GM18951 (cell line): ENCODE measurements around the gene IL12RB2.

ENCODE experiments used
- POLR2A ChIP-seq: IDR thresholded peaks from 4 replicates; pipeline ENCODE4 v1.6.1; 2011; ENCODE audit warnings: mild to moderate bottlenecking; ENCODE audit not compliant: insufficient read length, insufficient read depth; ENCODE audit errors: extremely low read depth
- in situ Hi-C: fragments of 300-500 bp; cut with MboI; formaldehyde crosslinking; loops from one replicate; pipeline ENCODE4 v1.12.0; 2022; ENCODE audit warnings: low sequenced_read_pairs, mixed read lengths, inconsistent platforms; ENCODE audit not compliant: unreplicated experiment

The IL12RB2 gene

GRCh38 chr1:67290236-67290635 lies 17.4 kb upstream of the IL12RB2 start:
- in situ Hi-C loops, result no loop called here
- no peak for TF ChIP-seq POLR2A

DNA sequence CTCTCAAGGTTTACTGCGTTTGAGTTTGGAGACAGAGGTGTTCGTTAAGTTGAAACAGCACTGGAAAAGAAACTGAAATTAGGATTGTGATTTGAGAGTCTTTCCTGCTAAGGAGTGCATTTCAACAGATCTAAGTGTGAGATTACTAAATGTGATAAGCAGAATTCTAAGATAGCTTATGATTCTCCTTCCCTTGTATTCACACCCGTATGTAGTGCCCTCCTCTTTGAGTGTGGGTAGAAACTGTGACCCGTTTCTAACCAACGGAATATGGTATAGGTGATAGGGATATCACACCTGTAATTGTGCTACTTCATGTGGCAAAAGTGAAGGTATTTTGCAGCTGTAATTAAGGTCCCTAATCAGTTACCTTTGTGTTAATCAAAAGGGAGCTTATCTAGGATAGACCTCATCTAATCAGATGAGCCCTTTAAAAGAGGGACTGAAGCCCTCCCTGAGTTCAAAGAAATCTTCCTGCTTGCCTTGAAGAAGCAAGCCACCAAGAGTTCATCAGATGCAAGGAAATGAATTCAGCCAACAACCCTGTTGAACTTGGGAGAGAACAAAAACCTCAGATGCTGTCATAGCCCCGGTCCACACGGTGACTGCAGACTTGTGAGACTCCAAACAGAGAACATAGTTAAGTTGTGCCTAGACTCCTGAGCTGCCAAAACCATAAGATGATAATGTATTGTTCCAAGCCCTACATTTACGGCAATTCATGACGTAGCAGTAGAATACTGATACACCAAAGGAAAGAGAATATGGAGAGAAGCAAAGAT lies 12.6 kb upstream of the IL12RB2 start:
- in situ Hi-C loops, result no loop called here

DNA sequence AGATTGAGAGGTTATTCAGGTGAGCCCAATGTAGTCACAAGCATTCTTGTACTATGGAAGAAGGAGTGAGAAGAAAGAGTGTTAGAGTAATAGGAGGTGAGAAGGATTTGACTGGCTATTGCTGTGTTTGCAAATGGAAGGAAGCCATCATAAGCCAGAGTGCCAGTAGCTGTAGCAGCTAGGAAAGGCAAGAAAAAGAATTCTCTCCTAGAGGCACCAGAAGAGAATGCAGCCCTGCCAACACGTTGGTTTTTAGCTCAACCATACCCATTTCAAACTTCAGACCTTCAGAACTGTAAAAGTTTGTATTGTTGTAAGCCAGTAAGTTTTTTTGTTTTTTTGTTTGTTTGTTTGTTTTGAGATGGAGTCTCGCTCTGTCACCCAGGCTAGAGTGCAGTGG lies 8.9 kb upstream of the IL12RB2 start:
- in situ Hi-C loops, result no loop called here

More for the DNA sequence above, 12.6 kb upstream of the IL12RB2 start:
- TF ChIP-seq POLR2A, result no peak

DNA sequence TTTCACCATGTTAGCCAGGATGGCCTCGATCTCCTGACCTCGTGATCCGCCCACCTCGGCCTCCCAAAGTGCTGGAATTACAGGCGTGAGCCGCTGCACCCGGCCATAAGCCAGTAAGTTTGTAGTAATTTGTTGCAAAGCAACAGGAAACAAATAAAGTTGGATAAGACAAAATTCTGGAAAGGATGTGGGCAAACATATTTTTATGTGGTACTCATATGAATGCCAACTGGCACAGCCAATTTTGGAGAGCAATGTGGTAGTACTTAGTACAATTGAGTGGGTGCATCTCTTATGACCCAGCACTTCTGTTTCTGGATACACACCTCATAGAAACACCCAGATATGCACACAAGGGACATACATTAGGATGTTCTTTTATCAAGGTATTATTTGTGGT lies 8.4 kb upstream of the IL12RB2 start:
- no peak for TF ChIP-seq POLR2A
- in situ Hi-C loops, result no loop called here

More for the DNA sequence above, 8.9 kb upstream of the IL12RB2 start:
- TF ChIP-seq POLR2A, result no peak

GRCh38 chr1:67300561-67300960 lies 7.1 kb upstream of the IL12RB2 start:
- in situ Hi-C loops, result no loop called here
- no peak for TF ChIP-seq POLR2A

DNA sequence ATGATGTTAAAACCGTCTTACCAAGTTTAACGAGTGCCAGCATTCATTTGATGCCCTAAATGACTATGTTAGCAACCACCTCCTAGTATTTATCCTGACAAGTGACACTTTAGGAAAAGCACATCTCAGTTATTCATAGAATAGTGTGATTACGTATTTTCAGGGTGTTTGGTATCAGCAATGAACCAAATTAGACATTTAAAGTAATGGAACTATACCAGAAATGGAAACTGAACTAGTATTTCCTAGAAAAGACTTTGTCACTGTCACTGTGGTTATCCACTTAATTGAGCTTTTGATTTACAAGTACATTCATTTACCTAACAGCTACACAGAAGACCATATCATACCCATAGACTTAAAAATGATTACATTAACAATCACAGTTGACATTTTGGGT lies 3.6 kb upstream of the IL12RB2 start:
- in situ Hi-C loops, result no loop called here
- no peak for TF ChIP-seq POLR2A

- in situ Hi-C loops, result no loop called here
- no peak for TF ChIP-seq POLR2A
Measured at GRCh38 chr1:67306547-67306946, 1.1 kb upstream of the IL12RB2 start.

GRCh38 chr1:67308136-67308535 lies 463 bp downstream of the IL12RB2 start:
- TF ChIP-seq POLR2A, result no peak

DNA sequence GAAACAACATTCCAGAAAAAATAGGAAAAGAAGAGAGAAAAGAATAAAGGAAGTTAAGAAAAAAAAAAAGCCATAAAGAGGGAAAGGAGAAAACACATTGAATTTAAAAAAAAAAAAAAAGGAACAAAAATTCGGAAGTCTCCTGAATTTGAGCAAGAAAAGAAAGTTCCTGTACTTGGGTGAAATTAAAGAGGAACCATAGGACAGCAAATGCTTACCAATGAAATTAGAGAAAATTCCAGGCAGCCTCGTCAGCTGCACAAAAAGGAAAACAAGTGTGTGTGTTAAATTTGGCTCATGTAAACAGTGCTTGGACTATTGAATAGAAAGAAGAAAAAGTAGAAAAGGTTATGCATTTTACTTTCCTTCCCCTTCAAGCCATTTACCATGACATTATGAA lies 4.9 kb downstream of the IL12RB2 start:
- in situ Hi-C loops, result no loop called here
- no peak for TF ChIP-seq POLR2A

More at GRCh38 chr1:67308136-67308535, 463 bp downstream of the IL12RB2 start:
- in situ Hi-C loops, result no loop called here

DNA sequence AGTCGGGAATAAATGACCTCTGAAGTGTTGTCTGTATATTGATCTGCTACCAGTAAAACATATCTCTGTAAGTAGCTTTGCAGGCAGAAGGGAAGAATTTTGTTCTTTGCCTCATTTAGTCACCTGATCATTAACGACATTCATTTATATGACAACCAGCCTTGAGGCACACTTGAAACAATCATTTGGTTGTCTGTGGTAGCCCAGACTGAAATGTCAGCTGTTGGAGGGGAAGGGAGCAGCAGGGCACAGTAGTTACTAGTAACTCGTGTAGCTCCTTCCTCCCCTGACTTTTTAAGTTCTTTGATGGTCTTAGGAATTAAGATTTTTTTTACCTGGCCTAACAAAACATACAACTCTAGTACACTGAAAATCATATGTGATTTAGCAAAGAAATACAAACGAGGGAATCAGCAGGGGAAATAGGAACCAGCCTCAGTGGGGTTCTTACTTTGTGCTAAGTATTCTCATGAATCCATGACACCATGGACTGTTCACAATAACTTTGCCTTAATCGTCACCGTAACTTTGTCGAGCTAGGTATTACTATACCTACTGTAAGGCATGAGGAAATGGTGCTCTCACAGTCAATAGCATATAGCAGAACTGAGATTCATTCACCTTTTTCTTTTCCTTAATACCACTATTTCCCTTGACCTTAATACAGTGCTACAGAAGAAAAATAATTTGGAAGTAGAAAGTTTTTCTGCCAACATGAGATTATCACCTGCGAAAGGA lies 6.4 kb downstream of the IL12RB2 start:
- in situ Hi-C loops, result no loop called here
- TF ChIP-seq POLR2A, result no peak

GRCh38 chr1:67314696-67315095 lies 7.0 kb downstream of the IL12RB2 start:
- no peak for TF ChIP-seq POLR2A
- in situ Hi-C loops, result no loop called here

DNA sequence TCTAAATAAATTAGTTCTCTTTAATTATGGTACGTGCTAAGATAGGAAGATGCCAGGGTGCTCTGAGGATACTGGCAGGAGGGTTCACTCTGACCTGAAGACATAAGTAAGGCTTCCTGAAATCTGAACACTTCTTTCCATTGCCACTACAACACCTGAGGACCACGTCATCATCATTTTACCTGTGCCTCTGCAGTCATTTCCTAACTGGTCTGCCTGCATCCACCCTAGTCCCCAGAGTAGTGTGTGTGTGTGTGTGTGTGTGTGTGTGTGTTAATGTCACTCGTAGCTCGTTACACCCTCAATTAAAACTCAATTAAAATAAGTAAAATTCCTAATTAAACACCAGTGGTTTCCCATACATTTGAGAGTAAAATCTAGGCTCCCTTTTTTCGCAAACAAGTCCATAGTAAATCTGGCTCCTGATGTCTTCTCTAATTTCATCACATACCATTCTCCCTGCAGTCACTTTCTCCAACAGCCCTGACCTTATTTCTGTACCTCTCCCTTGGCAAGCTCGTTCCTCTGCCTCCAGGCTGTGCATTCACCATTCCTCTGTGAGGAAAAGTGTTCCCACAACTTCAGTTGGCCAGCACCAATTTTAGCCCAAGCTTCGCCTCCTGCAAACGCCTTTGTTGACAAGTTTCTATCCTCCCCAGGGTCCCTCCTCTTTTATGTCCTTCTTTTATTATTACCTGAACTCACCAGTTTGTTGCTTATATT lies 8.7 kb downstream of the IL12RB2 start:
- TF ChIP-seq POLR2A, result no peak
- in situ Hi-C loops, result no loop called here

DNA sequence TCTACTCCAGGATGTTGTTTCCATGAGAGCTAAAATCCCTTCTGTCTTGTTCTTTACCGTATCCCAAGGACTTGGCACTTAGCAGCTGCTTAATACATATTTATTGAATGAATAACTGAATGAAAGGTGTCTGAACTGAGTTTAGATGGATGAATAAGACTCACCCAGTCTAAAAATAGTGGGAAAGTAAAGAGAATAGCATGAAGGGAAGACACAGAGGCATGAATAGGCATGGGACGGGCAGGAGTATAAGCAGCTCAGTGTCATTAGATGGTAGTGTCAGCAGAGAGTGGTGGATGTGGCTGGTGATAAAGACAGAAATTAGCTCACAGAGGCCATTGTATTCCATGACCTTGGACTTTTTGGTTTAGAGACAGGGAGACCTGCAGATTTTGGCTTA lies 9.2 kb downstream of the IL12RB2 start:
- in situ Hi-C loops, result no loop called here
- no peak for TF ChIP-seq POLR2A

DNA sequence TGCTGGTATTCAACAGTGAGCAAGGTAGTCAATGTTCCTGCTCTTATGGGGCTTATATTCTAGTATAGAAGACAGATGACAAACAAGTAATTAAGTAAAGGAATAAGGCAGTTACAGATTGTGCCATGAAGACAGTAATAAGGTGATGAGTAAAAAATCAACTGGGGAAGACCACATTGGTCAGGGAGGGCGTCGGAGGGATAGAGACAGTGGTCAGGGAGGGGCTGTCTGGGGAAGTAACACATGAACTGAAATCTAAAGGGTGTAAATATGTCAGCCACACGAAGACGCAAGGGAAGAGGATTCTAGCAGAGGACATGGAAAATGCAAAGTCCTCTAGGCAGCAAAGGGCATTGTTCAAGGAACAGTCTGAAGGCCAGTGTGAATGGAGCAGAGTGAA lies 10.1 kb downstream of the IL12RB2 start:
- in situ Hi-C loops, result no loop called here
- no peak for TF ChIP-seq POLR2A

- no peak for TF ChIP-seq POLR2A
- in situ Hi-C loops, result no loop called here
Measured at GRCh38 chr1:67322442-67322841, 14.8 kb downstream of the IL12RB2 start.
